Lower leg skin (tissue), 4 donors: ENCODE data around the gene CLCNKB. TPM values are rescaled to one million over a fixed set of nuclear protein-coding genes. Genes with fewer than 3 reads are reported as not detected.

Experiments
- DNase-seq, 2 donors: peaks; one replicate each; pipeline ENCODE4 v3.0.0-alpha.2; 2019; ENCODE audit warnings: low spot score in 2 of 2
- H3K4me3 ChIP-seq: fragments of 200-600 bp; sonication (generic); 2 replicates; pipeline ENCODE4 v1.5.1; 2017; ENCODE audit warnings: mild to moderate bottlenecking, low read depth; ENCODE audit not compliant: poor library complexity, severe bottlenecking
- POLR2A ChIP-seq, 2 donors: fragments of 450-650 bp; IDR thresholded peaks; one replicate each; pipeline ENCODE4 v1.6.1; 2016 to 2017; ENCODE audit warnings: antibody characterized with exemption in 2 of 2, mild to moderate bottlenecking in 1 of 2, moderate library complexity in 1 of 2
- WGBS, 2 donors: methylation state at CpG; one replicate each; pipeline ENCODE4 v1.1.5; 2018; 5-methylcytosine and 5-hydroxymethylcytosine counted together
- intact Hi-C: fragments of 100-400 bp; cut with DNase I; formaldehyde crosslinking; loops from one replicate; pipeline ENCODE4 v1.15.0; 2023; ENCODE audit warnings: low total_unique reads
- total RNA-seq, 4 donors: library from RNA; depleted of rRNA; stranded (reverse); fragments of >200 nt; gene quantifications; one replicate each; pipeline ENCODE4 v1.1.0, GENCODE V29; 2016
- TF ChIP-seq, protein P1 (sequence below), 3 donors: fragments of 450-650 bp; IDR thresholded peaks; one replicate each; pipeline ENCODE4 v1.5.1; 2016; ENCODE audit warnings: antibody characterized with exemption in 3 of 3, mild to moderate bottlenecking in 3 of 3, moderate library complexity in 2 of 3

The CLCNKB gene
- total RNA-seq, 4 donors from 2014 or later = 0.26 TPM; not detected in 3

DNA sequence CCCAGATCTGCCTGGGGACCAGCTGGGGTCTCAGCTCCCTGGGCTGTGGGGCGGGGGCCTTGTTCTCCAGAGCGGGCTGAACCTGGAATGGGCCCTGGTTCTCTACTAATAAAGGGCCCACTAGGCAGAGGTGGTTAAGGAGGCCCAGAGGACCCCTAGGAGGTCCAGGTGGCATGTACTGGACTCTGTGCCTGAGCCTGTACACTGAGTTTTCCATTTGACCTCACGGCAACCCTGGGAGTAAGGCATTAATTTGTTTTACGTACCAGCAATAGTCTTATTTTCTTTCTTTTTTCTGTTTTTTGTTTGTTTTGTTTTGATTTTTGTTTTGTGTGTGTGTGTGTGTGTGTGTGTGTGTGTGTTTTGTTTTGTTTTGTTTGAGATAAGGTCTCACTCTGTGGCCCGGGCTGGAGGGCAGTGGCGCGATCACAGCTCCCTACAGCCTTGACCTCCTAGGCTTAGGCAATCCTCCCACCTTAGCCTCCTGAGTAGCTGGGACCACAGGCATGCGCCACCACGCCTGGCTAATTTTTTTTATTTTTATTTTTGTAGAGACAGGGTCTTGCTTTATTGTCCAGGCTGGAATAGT, 49.4 kb downstream of the CLCNKB start:
- TF ChIP-seq, protein P1, sequence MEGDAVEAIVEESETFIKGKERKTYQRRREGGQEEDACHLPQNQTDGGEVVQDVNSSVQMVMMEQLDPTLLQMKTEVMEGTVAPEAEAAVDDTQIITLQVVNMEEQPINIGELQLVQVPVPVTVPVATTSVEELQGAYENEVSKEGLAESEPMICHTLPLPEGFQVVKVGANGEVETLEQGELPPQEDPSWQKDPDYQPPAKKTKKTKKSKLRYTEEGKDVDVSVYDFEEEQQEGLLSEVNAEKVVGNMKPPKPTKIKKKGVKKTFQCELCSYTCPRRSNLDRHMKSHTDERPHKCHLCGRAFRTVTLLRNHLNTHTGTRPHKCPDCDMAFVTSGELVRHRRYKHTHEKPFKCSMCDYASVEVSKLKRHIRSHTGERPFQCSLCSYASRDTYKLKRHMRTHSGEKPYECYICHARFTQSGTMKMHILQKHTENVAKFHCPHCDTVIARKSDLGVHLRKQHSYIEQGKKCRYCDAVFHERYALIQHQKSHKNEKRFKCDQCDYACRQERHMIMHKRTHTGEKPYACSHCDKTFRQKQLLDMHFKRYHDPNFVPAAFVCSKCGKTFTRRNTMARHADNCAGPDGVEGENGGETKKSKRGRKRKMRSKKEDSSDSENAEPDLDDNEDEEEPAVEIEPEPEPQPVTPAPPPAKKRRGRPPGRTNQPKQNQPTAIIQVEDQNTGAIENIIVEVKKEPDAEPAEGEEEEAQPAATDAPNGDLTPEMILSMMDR (IDR thresholded peaks at IDR 0.05) = no peak
- TF ChIP-seq POLR2A (IDR thresholded peaks at IDR 0.05) = no peak
- no peak for DNase-seq
- WGBS, 2 donors = 90 to 96% methylated on average over 9 of the region's 9 CpGs
- intact Hi-C loops = no loop called here
- no peak overlapping the region for H3K4me3 ChIP-seq

DNA sequence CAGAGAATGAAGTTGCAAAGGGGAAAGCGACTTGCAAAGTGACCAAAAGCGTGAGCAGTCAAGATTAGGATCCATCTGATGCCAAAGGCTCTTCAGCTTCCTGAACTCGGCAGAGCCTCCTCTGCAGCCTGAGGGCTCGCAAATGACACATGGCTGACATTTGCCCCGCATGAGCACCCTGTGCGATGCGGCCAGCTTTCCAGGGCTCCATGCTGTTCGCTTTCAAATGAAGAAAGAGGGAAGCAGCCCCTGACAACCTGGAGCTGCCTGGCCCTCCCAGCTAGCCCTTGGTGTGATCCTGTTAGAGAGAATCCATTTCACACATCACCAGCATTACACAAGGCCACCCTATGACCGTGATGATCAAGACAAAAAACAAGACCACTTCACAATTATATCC, 50.0 kb downstream of the CLCNKB start:
- no peak for DNase-seq
- intact Hi-C loops = no loop called here
- no peak for TF ChIP-seq POLR2A (IDR thresholded peaks at IDR 0.05)
- TF ChIP-seq, protein P1 (IDR thresholded peaks at IDR 0.05) = no peak
- WGBS, 2 donors = 71 to 72% methylated on average over 9 of the region's 9 CpGs
- H3K4me3 ChIP-seq = no peak overlapping the region

DNA sequence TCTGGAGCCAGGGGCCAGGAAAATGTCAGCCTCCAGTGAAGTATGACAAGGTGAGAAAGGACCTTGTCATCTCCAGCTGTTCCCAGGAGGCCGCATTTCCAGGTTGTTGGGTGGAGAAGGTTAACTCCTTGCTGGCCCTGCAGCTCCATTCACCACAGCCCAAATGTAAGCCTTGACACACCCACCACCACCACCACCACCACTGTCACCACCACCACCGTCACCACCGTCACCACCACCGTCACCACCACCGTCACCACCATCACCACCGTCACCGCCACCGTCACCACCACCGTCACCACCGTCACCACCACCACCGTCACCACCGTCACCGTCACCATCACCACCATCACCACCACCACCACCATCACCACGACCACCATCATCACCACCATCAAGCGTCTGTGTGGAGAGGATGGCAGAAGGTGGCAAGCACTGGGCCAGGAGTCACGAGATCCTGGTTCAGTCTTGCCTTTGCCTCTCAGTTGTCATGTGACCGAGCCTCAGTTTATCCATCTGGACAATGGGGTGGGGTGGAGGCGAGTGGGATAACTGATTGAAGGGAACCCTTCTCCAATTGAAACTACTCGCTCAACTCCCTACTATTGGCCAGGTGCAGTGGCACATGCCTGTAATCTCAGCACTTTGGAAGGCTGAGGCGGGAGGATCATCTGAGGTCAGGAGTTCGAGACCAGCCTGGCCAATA, 51.0 kb downstream of the CLCNKB start:
- DNase-seq = no peak
- TF ChIP-seq, protein P1 (IDR thresholded peaks at IDR 0.05) = peak in 1 of 3 donors; percentile 18
- no peak for TF ChIP-seq POLR2A (IDR thresholded peaks at IDR 0.05)
- intact Hi-C loops = no loop called here
- 91 to 94% methylated on average over 21 of the region's 21 CpGs for WGBS, 2 donors
- no peak overlapping the region for H3K4me3 ChIP-seq

DNA sequence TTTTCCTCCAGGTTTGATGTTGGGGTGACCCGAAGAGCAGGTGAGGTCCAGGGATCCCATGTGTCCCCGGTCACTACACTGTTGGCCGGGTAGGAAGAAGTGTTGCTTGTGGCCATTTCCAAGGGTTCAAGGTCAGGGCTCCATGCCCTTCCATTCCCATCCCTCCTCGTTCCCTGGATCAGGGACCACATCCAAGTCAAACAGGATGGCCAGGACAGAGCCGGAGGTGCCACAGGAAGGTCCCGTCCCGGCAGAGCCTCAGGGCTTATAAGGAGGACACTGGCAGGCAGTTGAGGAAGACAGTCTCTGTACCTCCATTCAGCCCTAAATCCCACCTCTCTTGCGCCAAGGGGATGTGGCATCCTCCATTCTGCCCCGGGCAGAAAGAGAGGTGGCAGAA, 51.9 kb downstream of the CLCNKB start:
- DNase-seq = no peak
- H3K4me3 ChIP-seq = no peak overlapping the region
- 76 to 85% methylated on average over 9 of the region's 9 CpGs for WGBS, 2 donors
- intact Hi-C loops = no loop called here
- no peak for TF ChIP-seq POLR2A (IDR thresholded peaks at IDR 0.05)
- TF ChIP-seq, protein P1 (IDR thresholded peaks at IDR 0.05) = no peak

DNA sequence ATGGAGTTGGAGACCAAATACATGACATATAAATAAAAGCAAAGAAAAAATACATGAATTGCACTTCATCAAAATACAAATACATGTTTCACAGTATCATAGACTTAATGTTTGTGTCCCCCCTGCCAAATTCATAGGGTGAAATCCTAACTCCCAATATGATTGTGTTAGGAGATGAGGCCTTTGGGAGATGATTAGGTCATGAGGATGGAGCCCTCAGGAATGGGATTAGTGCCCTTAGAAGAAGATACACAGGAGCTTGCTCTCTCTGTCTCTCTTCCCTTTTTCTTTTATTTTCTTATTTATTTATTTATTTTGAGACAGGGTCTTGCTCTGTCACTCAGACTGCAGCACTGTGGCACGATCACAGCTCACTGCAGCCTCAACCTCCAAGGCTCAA, 55.8 kb downstream of the CLCNKB start:
- intact Hi-C loops = no loop called here
- no peak for DNase-seq
- TF ChIP-seq, protein P1 (IDR thresholded peaks at IDR 0.05) = no peak
- TF ChIP-seq POLR2A (IDR thresholded peaks at IDR 0.05) = no peak
- no peak overlapping the region for H3K4me3 ChIP-seq
- WGBS, 2 donors = 89 to 100% methylated on average over 1 of the region's 1 CpG
